Endothelial cell (in vitro differentiated cells): ENCODE data around the gene SLC25A3. TPM values are rescaled to one million over a fixed set of nuclear protein-coding genes. Genes with fewer than 3 reads are reported as not detected.
"Not testable (repeated sequence)": the region's sequence is repeated elsewhere in the genome, so short reads cannot be mapped to it uniquely, and the experiment has no call there.

Source experiments
- DNase-seq: peaks from one replicate; pipeline ENCODE4 v3.0.0; 2021; ENCODE audit warnings: low spot score
- H3K27ac Mint-ChIP-seq: one replicate; pipeline ENCODE4 v1.8.0; 2021; ENCODE audit warnings: mixed read lengths, inconsistent platforms; ENCODE audit not compliant: unreplicated experiment
- H3K27me3 Mint-ChIP-seq: one replicate; pipeline ENCODE4 v1.8.0; 2021; ENCODE audit warnings: mild to moderate bottlenecking, moderate library complexity, mixed read lengths, inconsistent platforms; ENCODE audit not compliant: unreplicated experiment
- H3K36me3 Mint-ChIP-seq: one replicate; pipeline ENCODE4 v1.8.0; 2021; ENCODE audit warnings: mild to moderate bottlenecking, low read depth, mixed read lengths, inconsistent platforms; ENCODE audit not compliant: unreplicated experiment
- H3K4me1 Mint-ChIP-seq: one replicate; pipeline ENCODE4 v1.8.0; 2021; ENCODE audit warnings: mild to moderate bottlenecking, mixed read lengths, inconsistent platforms; ENCODE audit not compliant: unreplicated experiment
- H3K4me3 Mint-ChIP-seq: one replicate; pipeline ENCODE4 v1.8.0; 2021; ENCODE audit warnings: mild to moderate bottlenecking, mixed read lengths, inconsistent platforms; ENCODE audit not compliant: unreplicated experiment
- H3K9me3 Mint-ChIP-seq: one replicate; pipeline ENCODE4 v1.8.0; 2021; ENCODE audit warnings: mixed read lengths, inconsistent platforms; ENCODE audit not compliant: unreplicated experiment
- CTCF ChIP-seq: fragments of 200-600 bp; sonication (generic); IDR thresholded peaks from one replicate; pipeline ENCODE4 v1.5.0; 2021; ENCODE audit warnings: antibody characterized with exemption; ENCODE audit not compliant: unreplicated experiment
- total RNA-seq: library from RNA; stranded (reverse); fragmentation: NEBNext Ultra II Directional; extraction: Animal tissue kit (Norgen Biotek cat#: 25700); gene quantifications from one replicate; pipeline ENCODE4 v1.2.1, GENCODE V29; 2021; ENCODE audit not compliant: unreplicated experiment

Gene SLC25A3
- total RNA-seq, 1 donor from 2014 or later: 718 TPM

GRCh38 chr12:98638009-98638408 lies 44.5 kb downstream of the SLC25A3 start:
- no peak for DNase-seq
- Mint-ChIP-seq H3K36me3 (peaks cover 2% of the 10 kb centered on the region), H3K4me3 (no peak overlapping the region), H3K9me3 (no peaks in the 10 kb centered on the region), H3K27ac (no peak overlapping the region), H3K27me3 (no peaks in the 10 kb centered on the region), H3K4me1 (peaks cover 8% of the 10 kb centered on the region)
- no peak for TF ChIP-seq CTCF

GRCh38 chr12:98639491-98639890 lies 46.0 kb downstream of the SLC25A3 start:
- Mint-ChIP-seq H3K27me3 (no peaks in the 10 kb centered on the region), H3K4me3 (no peak overlapping the region), H3K36me3 (no peaks in the 10 kb centered on the region), H3K27ac (no peak overlapping the region), H3K4me1 (peaks cover 8% of the 10 kb centered on the region), H3K9me3 (no peaks in the 10 kb centered on the region)
- no peak for TF ChIP-seq CTCF
- DNase-seq: no peak

GRCh38 chr12:98642801-98643200 lies 49.3 kb downstream of the SLC25A3 start:
- H3K36me3 Mint-ChIP-seq, H3K27me3 Mint-ChIP-seq: not testable (repeated sequence)

GRCh38 chr12:98644433-98644711 lies 50.9 kb downstream of the SLC25A3 start:
- DNase-seq: peak; percentile 69
- H3K27ac Mint-ChIP-seq: peak overlapping the region; percentile 84
- H3K27me3 Mint-ChIP-seq: no peaks in the 10 kb centered on the region
- H3K4me1 Mint-ChIP-seq: peaks cover 13% of the 10 kb centered on the region
- no peaks in the 10 kb centered on the region for H3K9me3 Mint-ChIP-seq
- peaks cover 2% of the 10 kb centered on the region for H3K36me3 Mint-ChIP-seq
- H3K4me3 Mint-ChIP-seq: peak overlapping the region; percentile 98
- TF ChIP-seq CTCF: no peak

More at GRCh38 chr12:98642801-98643200, 49.3 kb downstream of the SLC25A3 start:
- Mint-ChIP-seq H3K4me3 (peak overlapping the region; percentile 98), H3K4me1 (peaks cover 11% of the 10 kb centered on the region)
- DNase-seq, H3K27ac Mint-ChIP-seq, H3K9me3 Mint-ChIP-seq: not testable (repeated sequence)

- peaks cover 15% of the 10 kb centered on the region for H3K4me1 Mint-ChIP-seq
- DNase-seq: peak; percentile 99
These were observed 51.5 kb downstream of the SLC25A3 start, which contains the start of the genes APAF1 and IKBIP for GRCh38 chr12:98644712-98645571. Gene APAF1, plus strand, starts transcription at chr12:98645290. Its CDS starts 3,070 bp downstream, at chr12:98648360. Gene IKBIP, minus strand, starts transcription at chr12:98644788. Its CDS starts 87 bp downstream, at chr12:98644701.

More at GRCh38 chr12:98644712-98645571, 51.5 kb downstream of the SLC25A3 start, which contains the start of the genes APAF1 and IKBIP:
- Mint-ChIP-seq H3K4me3 (peak within 1 kb of the TSS; percentile 98), H3K9me3 (no peaks in the 10 kb centered on the region), H3K27ac (peak within 1 kb of the TSS; percentile 87), H3K36me3 (peaks cover 8% of the 10 kb centered on the region), H3K27me3 (no peaks in the 10 kb centered on the region)
- TF ChIP-seq CTCF: no peak
